DND-41 (cell line): ENCODE measurements around the gene FAM163B.

Experiments used
- ATAC-seq: fragments of 200-7000 bp; cut with Tn5 transposase; 3 replicates; pipeline ENCODE4 v1.9.1; 2021; ENCODE audit warnings: low read depth; ENCODE audit not compliant: insufficient read depth
- DNase-seq: peaks from one replicate; pipeline ENCODE4 v3.0.0-alpha.2; 2020
- H2AFZ ChIP-seq: 2 replicates; pipeline ENCODE4 v1.6.0; 2012; ENCODE audit warnings: low read depth, low read length
- H3K27ac ChIP-seq: 2 replicates; pipeline ENCODE4 v1.5.1; 2012; ENCODE audit warnings: low read length, inconsistent platforms
- H3K27me3 ChIP-seq: fragments of 200-600 bp; sonication (generic); 2 replicates; pipeline ENCODE4 v1.6.0; 2012; ENCODE audit warnings: low read length, mild to moderate bottlenecking, inconsistent platforms; ENCODE audit not compliant: insufficient read depth, poor library complexity
- H3K36me3 ChIP-seq: 2 replicates; pipeline ENCODE4 v1.5.1; 2012; ENCODE audit warnings: low read length, inconsistent platforms; ENCODE audit not compliant: insufficient read depth
- H3K4me1 ChIP-seq: 2 replicates; pipeline ENCODE4 v1.5.1; 2012; ENCODE audit warnings: mild to moderate bottlenecking, low read length; ENCODE audit not compliant: insufficient read depth
- H3K4me2 ChIP-seq: 2 replicates; pipeline ENCODE4 v1.6.0; 2012; ENCODE audit warnings: mild to moderate bottlenecking, moderate library complexity, low read length, inconsistent platforms; ENCODE audit not compliant: insufficient read depth
- H3K4me3 ChIP-seq, 2 experiments: fragments of 200-600 bp in 1 of 2; shearing (Covaris generic) in 1 of 2; 2 replicates each; pipeline ENCODE4 v1.5.1; 2012 to 2016; ENCODE audit warnings: inconsistent platforms in 2 of 2, low read length in 2 of 2, mild to moderate bottlenecking in 2 of 2, low read depth in 1 of 2, moderate library complexity in 1 of 2
- H3K79me2 ChIP-seq: 2 replicates; pipeline ENCODE4 v1.6.0; 2012; ENCODE audit warnings: low read length, inconsistent platforms; ENCODE audit not compliant: insufficient read depth
- H3K9ac ChIP-seq: 2 replicates; pipeline ENCODE4 v1.6.0; 2012; ENCODE audit warnings: low read depth, mild to moderate bottlenecking, inconsistent platforms, low read length, moderate library complexity
- H3K9me3 ChIP-seq: 2 replicates; pipeline ENCODE4 v1.5.1; 2012; ENCODE audit warnings: low read length, moderate library complexity, mild to moderate bottlenecking, inconsistent platforms; ENCODE audit not compliant: insufficient read depth, severe bottlenecking
- H4K20me1 ChIP-seq: 2 replicates; pipeline ENCODE4 v1.6.0; 2012; ENCODE audit warnings: low read length; ENCODE audit not compliant: insufficient read depth
- CTCF ChIP-seq: IDR thresholded peaks from 2 replicates; pipeline ENCODE4 v1.5.1; 2012; ENCODE audit warnings: borderline replicate concordance, low read length, moderate library complexity, mild to moderate bottlenecking; ENCODE audit not compliant: poor library complexity, severe bottlenecking; ENCODE audit errors: extremely low read depth
- EZH2 ChIP-seq: IDR thresholded peaks from 3 replicates; pipeline ENCODE4 v1.6.1; 2012; ENCODE audit warnings: borderline replicate concordance, low read depth, mild to moderate bottlenecking, moderate library complexity, low read length, inconsistent platforms; ENCODE audit not compliant: severe bottlenecking

The FAM163B gene

DNA sequence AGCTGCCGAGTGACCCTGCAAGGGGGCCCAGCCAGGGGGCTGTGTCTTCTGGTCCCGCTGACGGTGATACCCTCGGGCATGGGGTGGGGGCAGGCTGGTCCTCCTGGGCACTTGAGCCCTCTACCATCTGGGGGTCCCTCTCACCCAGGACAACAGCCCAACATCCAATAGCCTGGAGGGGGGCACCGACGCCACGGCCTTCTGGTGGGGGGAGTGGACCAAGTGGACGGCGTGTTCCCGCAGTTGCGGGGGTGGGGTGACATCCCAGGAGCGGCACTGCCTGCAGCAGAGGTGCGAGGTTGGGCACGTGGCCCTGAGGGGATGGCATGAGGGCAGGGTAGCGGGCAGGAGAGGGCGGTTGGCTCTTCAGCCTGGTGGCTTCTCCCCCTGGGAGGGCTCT is 71.9 kb downstream of the FAM163B start:
- ATAC-seq (no peak), DNase-seq (no peak)
- Histone ChIP-seq H3K4me3 (no peak overlapping the region), H3K27ac (no peak overlapping the region), H2AFZ (no peak overlapping the region), H3K4me1 (0 out of 2 replicates have a peak, but pooled peaks cover 6% of the 10 kb centered on the region), H4K20me1 (peaks cover 9% of the 10 kb centered on the region; the same call in 1 of the 2 replicates), H3K36me3 (no peaks in the 10 kb centered on the region), H3K9ac (no peak overlapping the region), H3K79me2 (no peaks in the 10 kb centered on the region), H3K27me3 (peaks cover 25% of the 10 kb centered on the region), H3K4me2 (no peak overlapping the region), H3K9me3 (no peaks in the 10 kb centered on the region)
- TF ChIP-seq EZH2: no peak
- TF ChIP-seq CTCF: no peak

GRCh38 chr9:133536536-133536935 is 72.7 kb downstream of the FAM163B start:
- H4K20me1 ChIP-seq: peaks cover 9% of the 10 kb centered on the region; the same call in 1 of the 2 replicates
- DNase-seq: no peak
- H3K9ac ChIP-seq: no peak overlapping the region
- no peak overlapping the region for H3K4me3 ChIP-seq
- no peak for TF ChIP-seq EZH2
- TF ChIP-seq CTCF: no peak
- H3K27ac ChIP-seq: no peak overlapping the region
- H3K4me2 ChIP-seq: no peak overlapping the region
- no peaks in the 10 kb centered on the region for H3K9me3 ChIP-seq
- no peaks in the 10 kb centered on the region for H3K36me3 ChIP-seq
- no peak for ATAC-seq
- H2AFZ ChIP-seq: no peak overlapping the region
- H3K4me1 ChIP-seq: 0 out of 2 replicates have a peak, but pooled peaks cover 6% of the 10 kb centered on the region
- H3K79me2 ChIP-seq: no peaks in the 10 kb centered on the region
- H3K27me3 ChIP-seq: peaks cover 25% of the 10 kb centered on the region

DNA sequence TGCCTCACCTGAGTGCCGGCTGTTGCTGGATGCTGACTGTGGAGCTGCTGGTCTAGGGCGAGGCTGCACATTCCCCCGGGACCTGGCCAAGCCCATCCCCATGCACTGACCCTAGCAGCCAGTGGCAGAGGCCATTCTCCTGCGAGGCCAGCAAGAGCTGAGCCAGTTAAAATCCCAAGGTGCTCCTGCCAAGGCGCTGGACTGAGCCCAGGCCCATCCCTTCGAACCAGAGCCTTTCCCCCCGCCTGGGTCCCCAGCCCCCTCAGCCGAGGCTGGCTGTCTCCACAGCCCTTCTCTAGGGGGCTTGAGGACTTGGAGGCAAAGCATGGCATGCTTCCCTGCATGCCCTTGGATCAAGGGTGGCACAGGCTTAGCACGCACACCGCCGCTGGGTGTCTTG is 73.1 kb downstream of the FAM163B start:
- Histone ChIP-seq H3K4me3 (no peak overlapping the region), H3K36me3 (no peaks in the 10 kb centered on the region)

More for the DNA sequence above, 73.1 kb downstream of the FAM163B start:
- no peak overlapping the region for H2AFZ ChIP-seq
- peaks cover 9% of the 10 kb centered on the region; the same call in 1 of the 2 replicates for H4K20me1 ChIP-seq
- DNase-seq (no peak), ATAC-seq (no peak)
- no peak for TF ChIP-seq CTCF
- TF ChIP-seq EZH2: no peak
- no peaks in the 10 kb centered on the region for H3K79me2 ChIP-seq
- no peaks in the 10 kb centered on the region for H3K9me3 ChIP-seq
- H3K27ac ChIP-seq: no peak overlapping the region
- 0 out of 2 replicates have a peak, but pooled peaks cover 6% of the 10 kb centered on the region for H3K4me1 ChIP-seq
- no peak overlapping the region for H3K4me2 ChIP-seq
- no peak overlapping the region for H3K9ac ChIP-seq
- H3K27me3 ChIP-seq: peaks cover 25% of the 10 kb centered on the region
